RWPE1 (cell line): ENCODE data around the gene ACSS2.

Source experiments
- CTCF ChIA-PET: fragments of 350-600 bp; sonication (Branson Sonifier 250); formaldehyde crosslinking; extraction: SDS; loops from one replicate; lab custom pipeline; 2021; lab: Yijun Ruan, JAX
- POLR2A ChIA-PET: fragments of 400-600 bp; formaldehyde crosslinking; extraction: SDS; loops from one replicate; lab custom pipeline; 2020; ENCODE audit warnings: antibody characterized with exemption; ENCODE audit not compliant: low non-redundant PET; lab: Yijun Ruan, JAX
- DNase-seq: peaks from one replicate; pipeline ENCODE4 v3.0.0; 2012; ENCODE audit warnings: low spot score
- H3K27ac ChIP-seq: fragments of 450-650 bp; 2 replicates; pipeline ENCODE4 v1.5.1; 2017
- CTCF ChIP-seq: fragments of 450-650 bp; conservative IDR thresholded peaks from 2 replicates; pipeline ENCODE4 v1.5.1; 2017; ENCODE audit warnings: low read depth, mild to moderate bottlenecking

The ACSS2 gene

GRCh38 chr20:34956041-34956458 is 79.6 kb downstream of the ACSS2 start:
- H3K27ac ChIP-seq: peak overlapping the region; percentile 88
- ChIA-PET CTCF (interaction anchor here (0.6 to 4.8 kb wide), 10 partner anchors 12 to 121 kb away, joined by 3 to 57 read pairs (median 4); partner anchors contain the start of genes ACSS2 and GGT7), POLR2A (interaction anchor here (1.4 to 1.9 kb wide), 2 partner anchors 80 to 82 kb away, joined by 5 to 13 read pairs; partner anchors contain the start of gene ACSS2)
- DNase-seq: no peak
- TF ChIP-seq CTCF: peak; percentile 34

DNA sequence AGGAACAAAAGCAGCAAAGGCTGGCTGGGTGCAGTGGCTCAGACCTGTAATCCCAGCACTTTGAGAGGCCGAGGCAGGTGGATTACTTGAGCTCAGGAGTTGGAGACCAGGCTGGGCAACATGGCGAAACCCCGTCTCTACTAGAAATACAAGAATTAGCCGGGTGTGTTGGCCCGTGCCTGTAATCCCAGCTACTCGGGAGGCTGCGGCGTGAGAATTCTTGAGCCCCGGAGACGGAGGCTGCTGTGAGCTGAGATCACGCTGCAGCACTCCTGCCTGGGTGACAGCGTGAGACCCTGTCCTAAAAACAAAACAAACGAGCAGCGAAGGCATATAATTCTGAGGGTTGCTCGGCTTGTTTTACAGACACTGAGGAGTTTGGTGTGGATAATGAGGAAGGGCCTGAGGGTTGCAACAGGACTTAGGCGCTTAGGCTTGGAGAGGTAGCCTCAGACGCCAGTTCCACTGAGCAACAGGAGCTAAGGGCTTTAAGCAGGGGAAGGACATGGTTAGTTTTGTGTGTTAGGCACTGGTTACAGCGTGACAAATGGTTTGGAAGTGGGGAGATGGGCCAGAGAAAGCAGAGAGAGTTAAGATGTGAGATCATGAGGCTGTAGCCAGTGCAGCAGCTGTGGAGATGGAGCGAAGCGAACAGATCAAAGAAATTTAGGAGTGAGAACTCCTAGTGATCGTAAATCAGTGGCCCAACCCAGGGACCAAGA is 80.5 kb downstream of the ACSS2 start:
- DNase-seq: no peak
- ChIA-PET POLR2A (interaction anchor here (1.4 kb wide), 1 partner anchor 83 kb away, joined by 5 read pairs; no protein-coding TSS in a partner anchor), CTCF (interaction anchor here (0.6 to 4.8 kb wide), 5 partner anchors 38 to 122 kb away, joined by 4 to 57 read pairs (median 5); partner anchors contain the start of genes ACSS2 and GGT7)
- H3K27ac ChIP-seq: 0 out of 2 replicates have a peak overlapping the region, but pooled peaks have one; percentile 2
- TF ChIP-seq CTCF: no peak

DNA sequence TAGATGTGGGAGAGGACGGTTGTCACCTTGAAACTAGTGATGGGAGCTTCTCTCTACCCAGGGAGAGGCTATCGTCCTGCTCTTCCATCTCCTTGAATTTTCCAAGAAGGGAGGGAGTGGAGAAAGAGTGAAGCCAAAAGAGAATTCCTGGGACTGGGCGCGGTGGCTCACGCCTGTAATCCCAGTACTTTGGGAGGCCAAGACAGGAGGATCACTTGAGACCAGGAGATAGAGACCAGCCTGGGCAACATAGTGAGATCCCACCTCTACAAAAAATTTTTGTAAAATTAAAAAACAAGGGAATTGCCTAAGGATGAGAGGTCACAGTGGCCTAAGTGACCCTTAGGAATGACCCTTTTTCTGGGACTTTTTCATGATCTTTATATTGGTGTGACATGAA is 88.1 kb downstream of the ACSS2 start:
- TF ChIP-seq CTCF: no peak
- no peak overlapping the region for H3K27ac ChIP-seq
- ChIA-PET POLR2A (no interaction called here), CTCF (interaction anchor here (0.6 to 0.8 kb wide), 2 partner anchors 20 to 88 kb away, joined by 3 to 4 read pairs; partner anchors contain the start of gene ACSS2)
- no peak for DNase-seq

GRCh38 chr20:34965051-34965450 is 88.6 kb downstream of the ACSS2 start:
- CTCF ChIA-PET: no interaction called here
- H3K27ac ChIP-seq: no peak overlapping the region
- no peak for DNase-seq
- POLR2A ChIA-PET: no interaction called here
- no peak for TF ChIP-seq CTCF

- no peak for TF ChIP-seq CTCF
- ChIA-PET CTCF (interaction anchor here (0.6 to 1.2 kb wide), 4 partner anchors 9 to 1669 kb away, joined by 3 to 8 read pairs (median 4); partner anchors contain the start of genes GSS and MYH7B), POLR2A (no interaction called here)
- no peak overlapping the region for H3K27ac ChIP-seq
- no peak for DNase-seq
Observed at GRCh38 chr20:34967421-34967820, 91.0 kb downstream of the ACSS2 start.

DNA sequence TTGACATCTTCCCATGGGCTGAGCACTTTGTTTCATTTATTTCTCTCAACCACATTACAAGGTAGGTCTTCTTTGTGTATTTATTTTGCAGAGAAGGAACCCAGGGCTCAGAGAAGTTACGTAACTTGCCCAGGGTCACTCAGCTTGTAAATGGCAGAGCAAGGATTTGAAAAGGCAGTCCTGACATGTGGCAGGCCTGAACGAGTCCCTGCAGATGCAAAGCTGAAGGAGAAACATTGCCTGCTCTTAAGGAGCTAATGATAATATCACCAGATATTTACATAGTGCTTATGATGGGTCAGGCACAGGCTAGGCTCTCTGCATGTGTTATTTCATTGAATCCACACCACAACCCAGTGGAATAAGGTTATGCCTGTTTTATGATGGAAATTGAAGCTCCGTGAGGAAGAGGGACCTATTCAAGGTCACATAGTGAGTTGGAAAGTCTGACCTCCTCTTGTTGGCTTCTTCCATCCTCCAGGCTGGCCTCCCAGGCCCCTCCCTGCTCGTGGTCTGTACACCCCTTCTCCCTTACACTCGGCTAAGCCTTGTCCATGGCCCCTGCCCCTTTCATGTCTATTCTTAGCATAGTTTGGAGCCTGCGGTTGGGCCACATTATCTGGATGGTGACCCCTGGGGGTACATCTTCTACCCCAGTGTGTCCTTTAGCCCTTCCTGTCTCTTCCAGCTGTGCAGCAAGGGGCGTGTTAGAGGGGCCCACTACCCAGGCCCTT is 91.8 kb downstream of the ACSS2 start:
- CTCF ChIA-PET: interaction anchor here (0.8 to 1.2 kb wide), 3 partner anchors 10 to 1668 kb away, joined by 3 to 8 read pairs (median 5); partner anchors contain the start of genes GSS and MYH7B
- TF ChIP-seq CTCF: no peak
- no peak overlapping the region for H3K27ac ChIP-seq
- no peak for DNase-seq
- POLR2A ChIA-PET: no interaction called here
